Esophagus muscularis mucosa (tissue), 4 donors: Measurements from ENCODE around the gene TIGD1.

ENCODE experiments used
- CTCF ChIP-seq, 3 experiments: fragments of 200-600 bp in 2 of 3; fragments of 450-650 bp in 1 of 3; sonication (generic) in 2 of 3; IDR thresholded peaks; one replicate each; pipeline ENCODE4 v1.5.1; 2017 to 2019; ENCODE audit warnings: antibody characterized with exemption in 3 of 3, mild to moderate bottlenecking in 2 of 3, moderate library complexity in 1 of 3
- EP300 ChIP-seq: sonication (generic); formaldehyde crosslinking; IDR thresholded peaks from one replicate; pipeline ENCODE4 v1.6.1; 2017; ENCODE audit warnings: antibody characterized with exemption
- POLR2A ChIP-seq: fragments of 450-650 bp; IDR thresholded peaks from one replicate; pipeline ENCODE4 v1.6.1; 2017; ENCODE audit warnings: antibody characterized with exemption, moderate library complexity, mild to moderate bottlenecking, low read depth

- TF ChIP-seq CTCF (IDR thresholded peaks at IDR 0.05) (no peak), POLR2A (no peak), EP300 (no peak)
Measured at GRCh38 chr2:232519581-232520438, 30.5 kb downstream of the TIGD1 start, which contains the start of gene PRSS56.
